ENCODE measurements around the gene SLC24A3.

Gene SLC24A3

DNA sequence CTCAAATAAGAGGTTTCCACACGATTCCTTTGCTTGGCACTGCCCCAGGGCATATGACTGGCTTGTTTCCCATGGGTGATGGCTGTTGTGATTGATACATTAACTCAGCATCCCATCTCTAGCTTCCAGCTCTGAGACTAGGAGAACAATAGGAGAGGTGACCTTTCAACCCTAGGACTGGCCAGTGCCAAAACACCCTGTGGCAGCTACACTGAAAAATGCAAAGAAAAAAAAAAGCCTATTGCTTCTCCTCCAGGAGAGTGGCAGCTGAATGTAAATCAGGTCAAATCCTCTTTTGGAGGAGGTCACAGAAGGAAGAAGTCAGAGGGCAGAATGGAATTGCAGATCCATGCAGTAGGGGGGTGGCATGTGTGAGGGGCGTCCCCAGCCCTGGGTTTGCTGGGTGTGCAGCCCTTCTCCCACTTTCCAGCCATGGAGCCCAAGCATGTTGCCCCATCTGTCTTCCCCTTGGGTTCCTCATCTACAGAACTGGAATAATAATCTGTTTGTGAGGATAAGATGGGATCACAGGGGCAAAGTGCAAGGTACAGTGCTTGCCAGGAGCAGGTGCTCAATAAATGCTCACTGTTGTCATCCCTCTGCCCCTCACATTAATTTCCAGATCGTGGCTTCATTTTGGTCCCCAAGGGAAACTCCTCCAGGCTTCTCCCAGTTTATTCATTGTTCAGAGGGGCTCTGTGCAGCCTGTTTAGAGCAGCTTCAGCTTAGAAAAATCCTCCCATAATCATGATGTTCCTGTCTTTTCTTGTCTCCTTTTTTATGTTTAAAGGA is 300.6 kb downstream of the SLC24A3 start:
- Histone ChIP-seq H3K4me3 (ENCODE audit: low read depth in 1 of 2, low read length in 1 of 2) (no peak overlapping the region), H3K9me3 (no peaks in the 10 kb centered on the region), H3K36me3 (peaks cover 4% of the 10 kb centered on the region), H3K27me3 (no peaks in the 10 kb centered on the region), H3K27ac (no peak overlapping the region), H3K4me1 (ENCODE audit: control insufficient read depth in 1 of 2, insufficient read depth in 1 of 2, low read depth in 1 of 2, low read length in 1 of 2) (peaks cover 15 to 16% of the 10 kb centered on the region in 2 experiments)
- TF ChIP-seq, protein P1, sequence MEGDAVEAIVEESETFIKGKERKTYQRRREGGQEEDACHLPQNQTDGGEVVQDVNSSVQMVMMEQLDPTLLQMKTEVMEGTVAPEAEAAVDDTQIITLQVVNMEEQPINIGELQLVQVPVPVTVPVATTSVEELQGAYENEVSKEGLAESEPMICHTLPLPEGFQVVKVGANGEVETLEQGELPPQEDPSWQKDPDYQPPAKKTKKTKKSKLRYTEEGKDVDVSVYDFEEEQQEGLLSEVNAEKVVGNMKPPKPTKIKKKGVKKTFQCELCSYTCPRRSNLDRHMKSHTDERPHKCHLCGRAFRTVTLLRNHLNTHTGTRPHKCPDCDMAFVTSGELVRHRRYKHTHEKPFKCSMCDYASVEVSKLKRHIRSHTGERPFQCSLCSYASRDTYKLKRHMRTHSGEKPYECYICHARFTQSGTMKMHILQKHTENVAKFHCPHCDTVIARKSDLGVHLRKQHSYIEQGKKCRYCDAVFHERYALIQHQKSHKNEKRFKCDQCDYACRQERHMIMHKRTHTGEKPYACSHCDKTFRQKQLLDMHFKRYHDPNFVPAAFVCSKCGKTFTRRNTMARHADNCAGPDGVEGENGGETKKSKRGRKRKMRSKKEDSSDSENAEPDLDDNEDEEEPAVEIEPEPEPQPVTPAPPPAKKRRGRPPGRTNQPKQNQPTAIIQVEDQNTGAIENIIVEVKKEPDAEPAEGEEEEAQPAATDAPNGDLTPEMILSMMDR (IDR thresholded peaks at IDR 0.05) = no peak

DNA sequence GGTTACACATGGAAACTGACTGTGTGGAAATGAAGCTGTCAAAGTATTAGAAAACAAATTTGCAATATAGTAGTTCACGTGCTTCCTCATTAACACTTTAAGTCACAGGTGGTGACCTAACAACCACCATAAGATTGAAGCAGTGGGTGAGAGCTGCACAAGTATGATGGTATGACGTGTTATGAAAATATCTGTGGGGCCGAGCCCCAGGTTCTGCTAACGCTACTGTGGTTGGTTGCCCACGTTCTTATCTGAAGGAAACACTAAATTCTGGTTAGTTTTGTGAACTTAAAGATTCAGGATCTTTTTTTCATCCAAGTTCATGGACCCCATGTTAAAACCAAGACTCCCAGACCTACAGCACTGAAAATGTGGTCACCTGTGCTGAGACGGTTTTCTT is 302.6 kb downstream of the SLC24A3 start:
- no peaks in the 10 kb centered on the region for H3K4me1 ChIP-seq (ENCODE audit: control insufficient read depth in 1 of 2, insufficient read depth in 1 of 2, low read depth in 1 of 2, low read length in 1 of 2)
- peaks cover 4% of the 10 kb centered on the region for H3K36me3 ChIP-seq
- H3K27me3 ChIP-seq = no peaks in the 10 kb centered on the region
- TF ChIP-seq, protein P1 (IDR thresholded peaks at IDR 0.05) = no peak
- no peak overlapping the region for H3K27ac ChIP-seq
- no peaks in the 10 kb centered on the region for H3K9me3 ChIP-seq
- no peak overlapping the region for H3K4me3 ChIP-seq (ENCODE audit: low read depth in 1 of 2, low read length in 1 of 2)

DNA sequence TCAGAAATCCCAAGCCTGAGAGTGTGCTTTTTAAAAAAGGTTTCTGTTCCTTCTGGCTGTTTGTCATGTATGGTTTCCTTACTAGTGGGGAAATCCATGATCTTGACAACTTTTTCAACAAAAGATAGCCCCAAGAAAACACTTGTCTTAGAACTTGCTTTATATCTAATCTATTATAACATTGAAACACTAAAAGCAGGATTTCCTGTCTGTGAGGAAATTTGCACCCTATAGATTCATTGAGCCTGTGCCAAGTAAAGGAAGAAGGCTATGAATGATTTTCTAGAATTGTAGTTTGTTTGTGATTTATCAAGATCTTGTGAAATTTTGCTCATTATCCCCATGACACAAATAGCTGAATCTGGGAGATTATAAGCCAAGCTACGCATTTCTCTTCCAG is 307.0 kb downstream of the SLC24A3 start:
- Histone ChIP-seq H3K27ac (no peak overlapping the region), H3K27me3 (no peaks in the 10 kb centered on the region), H3K4me1 (ENCODE audit: control insufficient read depth in 1 of 2, insufficient read depth in 1 of 2, low read depth in 1 of 2, low read length in 1 of 2) (no peaks in the 10 kb centered on the region), H3K36me3 (peaks cover 4% of the 10 kb centered on the region), H3K9me3 (no peaks in the 10 kb centered on the region), H3K4me3 (ENCODE audit: low read depth in 1 of 2, low read length in 1 of 2) (no peak overlapping the region)
- TF ChIP-seq, protein P1 (IDR thresholded peaks at IDR 0.05) = no peak

DNA sequence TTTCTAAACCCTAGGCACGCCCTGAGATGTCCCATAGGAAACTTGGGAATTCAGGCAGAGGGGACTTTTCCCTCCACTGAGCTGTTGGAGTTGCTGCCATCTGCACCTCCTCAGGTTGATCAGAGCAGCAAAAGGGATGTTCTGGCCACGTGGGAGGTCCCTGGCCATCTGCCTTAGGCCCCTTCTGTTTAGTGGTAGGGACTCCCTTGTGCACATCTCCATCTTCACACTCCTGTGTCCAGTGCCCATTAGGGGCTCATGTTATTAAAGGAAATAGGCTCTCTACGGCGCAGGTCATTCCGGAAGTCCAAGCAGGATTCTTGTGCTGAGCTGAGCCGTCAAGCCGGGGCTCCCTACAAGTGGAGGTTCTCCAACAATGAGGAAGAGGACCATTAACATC is 307.8 kb downstream of the SLC24A3 start:
- Histone ChIP-seq H3K36me3 (peaks cover 4% of the 10 kb centered on the region), H3K4me1 (ENCODE audit: control insufficient read depth in 1 of 2, insufficient read depth in 1 of 2, low read depth in 1 of 2, low read length in 1 of 2) (no peaks in the 10 kb centered on the region), H3K27ac (no peak overlapping the region), H3K9me3 (no peaks in the 10 kb centered on the region), H3K27me3 (no peaks in the 10 kb centered on the region), H3K4me3 (ENCODE audit: low read depth in 1 of 2, low read length in 1 of 2) (no peak overlapping the region)
- TF ChIP-seq, protein P1 (IDR thresholded peaks at IDR 0.05) = no peak

DNA sequence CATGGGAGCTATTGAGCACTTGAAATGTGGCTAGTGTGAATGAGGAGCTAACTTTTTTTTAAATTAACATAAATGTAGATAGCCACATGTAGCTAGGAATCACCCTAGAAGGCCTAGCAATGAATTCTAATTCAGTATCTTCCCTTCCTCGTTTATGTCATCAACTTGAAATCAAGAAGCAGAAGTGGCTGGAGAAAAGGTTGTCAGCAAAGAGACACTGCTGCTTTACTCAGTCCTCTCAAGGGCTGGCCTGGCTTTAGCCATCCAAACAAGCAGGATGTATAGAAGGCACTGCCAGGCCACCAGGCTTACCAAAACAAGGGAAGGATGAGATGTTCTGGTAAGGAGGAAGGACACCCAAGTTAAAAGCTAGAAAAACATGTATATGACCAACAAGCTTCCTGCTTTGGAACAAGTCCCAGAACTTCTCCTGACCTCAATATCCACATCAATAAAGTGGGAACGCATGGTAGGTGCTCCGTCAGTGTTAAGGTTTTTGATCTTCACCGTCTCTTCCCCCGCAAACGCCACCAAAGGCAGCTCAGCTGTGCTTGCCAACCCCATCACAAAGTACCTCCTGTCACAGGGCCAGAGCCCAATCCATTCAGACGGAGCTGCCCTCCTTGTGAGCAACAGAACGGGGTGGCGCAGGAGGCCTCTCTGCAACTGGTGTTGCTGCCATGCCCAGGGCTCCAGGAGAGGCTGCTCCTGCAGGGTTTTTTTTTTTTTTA is 309.8 kb downstream of the SLC24A3 start:
- TF ChIP-seq, protein P1 (IDR thresholded peaks at IDR 0.05) = no peak

More for the DNA sequence above, 309.8 kb downstream of the SLC24A3 start:
- Histone ChIP-seq H3K27ac (no peak overlapping the region), H3K27me3 (no peaks in the 10 kb centered on the region), H3K9me3 (no peaks in the 10 kb centered on the region), H3K36me3 (no peaks in the 10 kb centered on the region), H3K4me3 (ENCODE audit: low read depth in 1 of 2, low read length in 1 of 2) (no peak overlapping the region), H3K4me1 (ENCODE audit: control insufficient read depth in 1 of 2, insufficient read depth in 1 of 2, low read depth in 1 of 2, low read length in 1 of 2) (no peaks in the 10 kb centered on the region)
